K562 (cell line): ENCODE results near the gene ASCC2. TPM values are rescaled to one million over a fixed set of nuclear protein-coding genes. Genes with fewer than 3 reads are reported as not detected.
A peak's percentile ranks its signal among the peaks of the same experiment; 100 is the strongest.

Experiments used
- ATAC-seq: fragments of 200-7000 bp; cut with Tn5 transposase; 3 replicates; pipeline ENCODE4 v1.9.1; 2020; ENCODE audit warnings: moderate library complexity
- BruUV-seq: library from RNA; stranded (reverse); fragments of 400-500 nt; replicated peaks from 2 replicates; lab custom pipeline; 2021; lab: Mats Ljungman, UMichigan
- CTCF ChIA-PET: fragments of 300-600 bp; formaldehyde crosslinking; extraction: SDS; loops from one replicate; lab custom pipeline; 2021; ENCODE audit warnings: low intra/inter-chr PET ratio; lab: Yijun Ruan, JAX
- POLR2A ChIA-PET: fragments of 300-600, 350-650 bp; sonication (Branson Sonifier 250); formaldehyde crosslinking; extraction: SDS; loops from one replicate; lab custom pipeline; 2021; ENCODE audit warnings: antibody characterized with exemption, inconsistent platforms; lab: Yijun Ruan, JAX
- DNase-seq, 4 experiments: peaks; one replicate each; pipeline versions ENCODE4 v3.0.0 to v3.0.0-alpha.2; 2011 to 2018; ENCODE audit warnings: low spot score in 3 of 4, mixed read lengths in 3 of 4; ENCODE audit errors: extremely low read depth in 1 of 4
- FAIRE-seq: peaks from 2 replicates; lab custom pipeline; 2011; peaks lifted over from hg19 to GRCh38; lab: Jason Lieb, UNC
- H2AFZ ChIP-seq: 2 replicates; pipeline ENCODE4 v1.6.0; 2011; ENCODE audit warnings: low read depth, low read length, control low read depth, inconsistent platforms
- H3K27ac ChIP-seq: fragments of 200-600 bp; 3 replicates; pipeline ENCODE4 v1.8.0; 2011; ENCODE audit warnings: low read depth, mild to moderate bottlenecking, control low read depth, inconsistent platforms, low read length, moderate library complexity, mixed read lengths; ENCODE audit errors: extremely low read depth
- H3K27me3 ChIP-seq, 2 experiments: fragments of 300-600 bp in 1 of 2; 2 replicates in 1 of 2; 3 replicates in 1 of 2; pipeline versions ENCODE4 v1.6.0 to v1.8.0; 2011; ENCODE audit warnings: inconsistent platforms in 2 of 2, low read length in 2 of 2, mild to moderate bottlenecking in 1 of 2, mixed read lengths in 1 of 2, moderate library complexity in 1 of 2; ENCODE audit not compliant: control insufficient read depth in 2 of 2, insufficient read depth in 2 of 2
- H3K36me3 ChIP-seq: fragments of 300-600 bp; 3 replicates; pipeline ENCODE4 v1.8.0; 2011; ENCODE audit warnings: mild to moderate bottlenecking, low read length, inconsistent platforms; ENCODE audit not compliant: control insufficient read depth, insufficient read depth
- H3K4me1 ChIP-seq, 2 experiments: fragments of 200-600 bp in 1 of 2; replicated peaks in 1 of 2; 2 replicates in 1 of 2; 3 replicates in 1 of 2; pipeline versions ENCODE4 v1.5.1 to v1.8.0; 2011; ENCODE audit warnings: inconsistent platforms in 2 of 2, low read length in 2 of 2, mild to moderate bottlenecking in 1 of 2, mixed read lengths in 1 of 2, moderate library complexity in 1 of 2; ENCODE audit not compliant: control insufficient read depth in 2 of 2, insufficient read depth in 2 of 2
- H3K4me2 ChIP-seq: 2 replicates; pipeline ENCODE4 v1.6.1; 2011; ENCODE audit warnings: low read length, control low read depth, inconsistent platforms, mixed read lengths; ENCODE audit not compliant: insufficient read depth
- H3K4me3 ChIP-seq: fragments of 200-600 bp; sonication (generic), shearing (Covaris generic); 2 replicates; pipeline ENCODE4 v1.5.1; 2016; ENCODE audit warnings: control low read depth, inconsistent platforms
- H3K79me2 ChIP-seq: fragments of 200-600 bp; 3 replicates; pipeline ENCODE4 v1.8.0; 2011; ENCODE audit warnings: low read length, inconsistent platforms; ENCODE audit not compliant: control insufficient read depth, insufficient read depth
- H3K9ac ChIP-seq, 2 experiments: 2 replicates each; pipeline versions ENCODE4 v1.6.0 to v1.6.1; 2011; ENCODE audit warnings: low read depth in 2 of 2, low read length in 2 of 2, control low read depth in 1 of 2, inconsistent platforms in 1 of 2, mild to moderate bottlenecking in 1 of 2, mixed read lengths in 1 of 2; ENCODE audit not compliant: insufficient read depth in 1 of 2
- H3K9me1 ChIP-seq: one replicate; pipeline ENCODE4 v1.6.0; 2011; ENCODE audit warnings: inconsistent platforms, mild to moderate bottlenecking, low read length, moderate library complexity; ENCODE audit not compliant: control insufficient read depth, insufficient read depth
- H3K9me3 ChIP-seq: replicated peaks from 2 replicates; pipeline ENCODE4 v1.5.1; 2011; ENCODE audit warnings: low read depth, low read length, inconsistent platforms; ENCODE audit not compliant: control insufficient read depth, insufficient read depth
- H4K20me1 ChIP-seq: replicated peaks from 2 replicates; pipeline ENCODE4 v1.6.1; 2011; ENCODE audit warnings: low read length, inconsistent platforms, mixed read lengths; ENCODE audit not compliant: control insufficient read depth, insufficient read depth
- EGR1 ChIP-seq: fragments of 450-650 bp; conservative IDR thresholded peaks from 2 replicates; pipeline ENCODE4 v1.6.1; 2017; ENCODE audit warnings: mild to moderate bottlenecking
- HDAC2 ChIP-seq: fragments of 450-650 bp; IDR thresholded peaks from 2 replicates; pipeline ENCODE4 v1.6.1; 2016; ENCODE audit warnings: mild to moderate bottlenecking
- HMGXB4 ChIP-seq: sonication (generic); formaldehyde crosslinking; IDR thresholded peaks from 2 replicates; pipeline ENCODE4 v1.8.1; 2023; ENCODE audit warnings: mild to moderate bottlenecking, missing genetic modification reagents
- HNRNPK ChIP-seq: fragments of 200-400 bp; formaldehyde crosslinking; IDR thresholded peaks from one replicate; pipeline ENCODE4 v1.6.1; 2018; ENCODE audit warnings: mild to moderate bottlenecking, low read depth, low read length; ENCODE audit not compliant: poor library complexity, severe bottlenecking
- MBD2 ChIP-seq: sonication (generic); IDR thresholded peaks from 2 replicates; pipeline ENCODE4 v1.6.1; 2016; ENCODE audit warnings: low read depth, borderline replicate concordance
- NEUROD1 ChIP-seq: fragments of 150-350 bp; IDR thresholded peaks from 2 replicates; pipeline ENCODE4 v1.6.1; 2014; ENCODE audit warnings: borderline replicate concordance, low read length, low read depth; ENCODE audit not compliant: partially characterized antibody
- POLR2AphosphoS5 ChIP-seq: IDR thresholded peaks from 2 replicates; pipeline ENCODE4 v1.6.1; 2011; ENCODE audit warnings: mild to moderate bottlenecking, low read depth, low read length, moderate library complexity; ENCODE audit not compliant: control insufficient read depth, insufficient read depth
- RBM25 ChIP-seq: fragments of 200-400 bp; formaldehyde crosslinking; IDR thresholded peaks from 2 replicates; pipeline ENCODE4 v1.6.1; 2018; ENCODE audit warnings: low read length, low read depth, moderate library complexity; ENCODE audit not compliant: severe bottlenecking
- ZFP36 ChIP-seq: fragments of 150-350 bp; IDR thresholded peaks from 2 replicates; pipeline ENCODE4 v1.6.1; 2018; ENCODE audit warnings: low read length, low read depth; ENCODE audit not compliant: partially characterized antibody
- ZNF280B ChIP-seq: fragments of 250-450 bp; sonication (Bioruptor Pico); IDR thresholded peaks from 2 replicates; pipeline ENCODE4 v1.5.1; 2021; ENCODE audit warnings: mild to moderate bottlenecking
- ZNF699 ChIP-seq: fragments of 250-450 bp; sonication (Bioruptor Pico); IDR thresholded peaks from 2 replicates; pipeline ENCODE4 v1.8.0; 2021; ENCODE audit warnings: mild to moderate bottlenecking, moderate library complexity; ENCODE audit not compliant: insufficient replicate concordance
- WGBS: fragments of 100-300 bp; shearing (Covaris generic); methylation state at CpG from one replicate; pipeline ENCODE4 v1.1.6; 2016; ENCODE audit warnings: low coverage, mixed read lengths; ENCODE audit not compliant: insufficient coverage; ENCODE audit errors: missing lambda C conversion rate; 5-methylcytosine and 5-hydroxymethylcytosine counted together
- in situ Hi-C: fragments of 300-500 bp; cut with MboI; formaldehyde crosslinking; loops from 4 replicates; pipeline ENCODE4 v1.15.0; 2018; ENCODE audit warnings: inconsistent platforms, mixed read lengths
- intact Hi-C: fragments of 100-400 bp; cut with micrococcal nuclease; formaldehyde crosslinking; loops from 2 replicates; pipeline ENCODE4 v1.14.2; 2022
- polyA plus RNA-seq, 8 experiments: library from polyadenylated mRNA; depleted of rRNA in 4 of 8; stranded (reverse) in 5 of 8; unstranded in 3 of 8; fragments of >200 nt; fragmentation: Nextera tagmentation in 2 of 8; fragmentation: Illumina TruSeq in 1 of 8; extraction: Ambion mirVana in 2 of 8; extraction: Trizol in 1 of 8; gene quantifications; 2 replicates each; pipeline versions ENCODE4 v1.2.1 to v1.2.3, GENCODE V29; 2011 to 2014; ENCODE audit warnings: inconsistent platforms in 1 of 8, missing spikeins in 1 of 8
- total RNA-seq, 7 experiments: library from RNA; depleted of rRNA in 6 of 7; stranded (reverse); fragments of >200 nt in 6 of 7; fragmentation: Illumina TruSeq in 2 of 7; extraction: Trizol in 2 of 7; gene quantifications; 2 replicates each; pipeline versions ENCODE4 v1.2.1 to v1.2.3, GENCODE V29; 2011 to 2021; ENCODE audit warnings: low replicate concordance in 1 of 7
- TF ChIP-seq, protein P1 (sequence below), 2 experiments: fragments of 450-650 bp; IDR thresholded peaks; 2 replicates each; pipeline ENCODE4 v1.6.1; 2016

Gene ASCC2
- total and polyA plus RNA-seq, 9 of the 15 experiments (the other 6 are each of a cell fraction or from before 2014, with no cell fraction given), result 4.0 to 46.7 (median 26.8) TPM

DNA sequence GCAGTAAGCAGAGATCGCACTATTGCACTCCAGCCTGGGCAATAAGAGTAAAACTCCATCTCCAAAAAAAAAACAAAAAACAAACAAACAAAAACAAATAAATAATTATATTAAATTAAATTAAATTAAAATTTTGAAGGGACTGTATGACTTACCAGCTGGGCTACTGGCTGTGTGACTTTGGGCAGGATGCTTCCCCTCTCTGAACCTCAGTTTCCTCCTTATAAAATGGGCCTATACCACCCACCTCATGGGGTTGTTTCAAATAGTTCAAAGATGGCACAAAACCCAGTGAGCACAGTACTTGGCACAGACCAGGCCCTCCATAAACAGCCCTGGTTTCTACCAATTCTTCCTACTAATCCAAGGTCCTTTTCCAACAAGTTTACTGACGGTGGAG lies 34.9 kb downstream of the ASCC2 start:
- Histone ChIP-seq H3K4me2 (no peak overlapping the region), H3K9ac (no peak overlapping the region), H3K79me2 (no peaks in the 10 kb centered on the region), H3K27ac (no peak overlapping the region), H3K27me3 (no peaks in the 10 kb centered on the region), H3K36me3 (peaks cover 82% of the 10 kb centered on the region), H3K9me1 (no peaks in the 10 kb centered on the region), H2AFZ (no peak overlapping the region), H3K9me3 (no peaks in the 10 kb centered on the region), H3K4me3 (no peak overlapping the region), H4K20me1 (no peaks in the 10 kb centered on the region), H3K4me1 (peaks cover 20 to 27% of the 10 kb centered on the region in 2 experiments)
- DNase-seq, result no peak
- ChIA-PET CTCF (no interaction called here), POLR2A (no interaction called here)
- intact Hi-C loops (no loop called here), in situ Hi-C loops (no loop called here)
- no peak for FAIRE-seq
- BruUV-seq, result no TSS peak
- TF ChIP-seq RBM25 (peak; percentile 76), ZNF699 (CRISPR knock-in tag) (no peak), ZNF280B (no peak), ZFP36 (peak; percentile 55)
- no peak for ATAC-seq
- WGBS, result 100% methylated on average over 2 of the region's 2 CpGs

GRCh38 chr22:29801796-29802195 lies 36.3 kb downstream of the ASCC2 start:
- Histone ChIP-seq H3K79me2 (no peaks in the 10 kb centered on the region), H3K4me2 (no peak overlapping the region), H2AFZ (no peak overlapping the region), H3K9ac (no peak overlapping the region; a peak in 1 of 4 replicates), H3K9me3 (no peaks in the 10 kb centered on the region), H3K4me1 (peaks cover 20 to 29% of the 10 kb centered on the region in 2 experiments), H3K27ac (no peak overlapping the region), H3K9me1 (no peaks in the 10 kb centered on the region), H3K36me3 (peaks cover 80% of the 10 kb centered on the region), H4K20me1 (no peaks in the 10 kb centered on the region), H3K27me3 (no peaks in the 10 kb centered on the region), H3K4me3 (no peak overlapping the region)
- in situ Hi-C loops (no loop called here), intact Hi-C loops (no loop called here)
- POLR2A ChIA-PET, result interaction anchor here (0.6 kb wide), 1 partner anchor 159 kb away, joined by 3 read pairs; no protein-coding TSS in a partner anchor
- no TSS peak for BruUV-seq
- 91% methylated on average over 7 of the region's 8 CpGs for WGBS
- ATAC-seq (no peak), DNase-seq (no peak), FAIRE-seq (no peak)
- CTCF ChIA-PET, result no interaction called here
- TF ChIP-seq EGR1 (no peak), HMGXB4 (no peak), POLR2AphosphoS5 (no peak), NEUROD1 (no peak), HNRNPK (no peak), HDAC2 (no peak), MBD2 (no peak)
- TF ChIP-seq, protein P1, sequence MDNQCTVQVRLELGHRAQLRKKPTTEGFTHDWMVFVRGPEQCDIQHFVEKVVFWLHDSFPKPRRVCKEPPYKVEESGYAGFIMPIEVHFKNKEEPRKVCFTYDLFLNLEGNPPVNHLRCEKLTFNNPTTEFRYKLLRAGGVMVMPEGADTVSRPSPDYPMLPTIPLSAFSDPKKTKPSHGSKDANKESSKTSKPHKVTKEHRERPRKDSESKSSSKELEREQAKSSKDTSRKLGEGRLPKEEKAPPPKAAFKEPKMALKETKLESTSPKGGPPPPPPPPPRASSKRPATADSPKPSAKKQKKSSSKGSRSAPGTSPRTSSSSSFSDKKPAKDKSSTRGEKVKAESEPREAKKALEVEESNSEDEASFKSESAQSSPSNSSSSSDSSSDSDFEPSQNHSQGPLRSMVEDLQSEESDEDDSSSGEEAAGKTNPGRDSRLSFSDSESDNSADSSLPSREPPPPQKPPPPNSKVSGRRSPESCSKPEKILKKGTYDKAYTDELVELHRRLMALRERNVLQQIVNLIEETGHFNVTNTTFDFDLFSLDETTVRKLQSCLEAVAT (IDR thresholded peaks at IDR 0.05), result no peak
